ENCODE results near the gene GJB1.

GRCh38 chrX:71216485-71216884, 6.5 kb upstream of the GJB1 start:
- TF ChIP-seq CTCF (conservative IDR thresholded peaks at IDR 0.05; ENCODE audit: low read depth in 2 of 2): no peak
- TF ChIP-seq POLR2AphosphoS5 (IDR thresholded peaks at IDR 0.05; ENCODE audit: low read depth): no peak
- no peak for TF ChIP-seq EZH2 (IDR thresholded peaks at IDR 0.05; ENCODE audit: low read depth, unreplicated experiment)
- no peak for TF ChIP-seq REST (IDR thresholded peaks at IDR 0.05; ENCODE audit: unreplicated experiment)
- TF ChIP-seq EZH2phosphoT487 (IDR thresholded peaks at IDR 0.05; ENCODE audit: unreplicated experiment): no peak
- TF ChIP-seq NANOG (IDR thresholded peaks at IDR 0.05; ENCODE audit: borderline replicate concordance): no peak
- TF ChIP-seq JUNB (IDR thresholded peaks at IDR 0.05; ENCODE audit: unreplicated experiment): no peak
- no peak for TF ChIP-seq STAT1 (IDR thresholded peaks at IDR 0.05; ENCODE audit: unreplicated experiment)
- TF ChIP-seq CREB1 (CRISPR knock-in tag; IDR thresholded peaks at IDR 0.05; ENCODE audit: low read depth): no peak
- no peak for TF ChIP-seq ETS1 (IDR thresholded peaks at IDR 0.05)
- TF ChIP-seq ZNF331 (CRISPR knock-in tag; IDR thresholded peaks at IDR 0.05; ENCODE audit: low read depth): no peak
- no peak for TF ChIP-seq ZNF114 (CRISPR knock-in tag; IDR thresholded peaks at IDR 0.05)
- TF ChIP-seq ZNF462 (CRISPR knock-in tag; IDR thresholded peaks at IDR 0.05): no peak
